ENCODE results near the gene CDH4. TPM values are rescaled to one million over a fixed set of nuclear protein-coding genes. Genes with fewer than 3 reads are reported as not detected.

Gene CDH4
- total RNA-seq, 1 experiment from 2014 or later, result 25.0 TPM

DNA sequence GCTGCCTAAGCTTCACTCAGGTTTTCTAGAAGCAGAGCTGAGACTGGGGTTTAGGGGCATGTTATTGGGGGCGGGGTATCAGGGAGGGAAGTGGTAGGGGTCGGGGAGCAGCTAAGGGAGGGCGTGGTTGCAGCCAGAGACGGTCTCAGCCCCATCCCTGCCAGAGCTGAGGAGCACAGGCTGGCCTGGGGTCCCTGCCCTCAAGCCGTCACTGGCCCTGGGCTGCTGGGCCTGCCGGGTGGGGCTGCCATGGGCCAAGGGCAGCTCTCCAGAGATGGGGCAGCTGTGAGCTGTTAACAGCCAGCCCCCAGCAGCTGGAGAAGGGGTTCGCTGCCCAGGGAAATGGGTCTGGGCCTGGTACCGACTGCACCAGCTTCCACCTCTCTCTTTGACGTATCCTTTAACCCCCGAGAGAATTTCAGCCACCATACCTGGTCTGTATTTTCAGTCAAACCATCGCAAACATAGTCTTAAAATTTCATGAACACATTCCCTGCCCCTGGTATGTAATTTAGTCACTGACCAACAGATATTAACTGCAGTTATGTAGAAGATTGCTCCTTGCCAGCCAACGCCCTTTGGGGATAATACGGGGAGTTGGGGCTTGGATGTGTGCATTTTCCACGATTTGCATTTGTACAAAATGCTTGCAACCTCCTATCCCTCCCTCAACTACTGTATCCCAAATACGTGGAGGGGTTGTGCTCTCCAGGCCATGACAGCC lies 560.2 kb downstream of the CDH4 start:
- Mint-ChIP-seq H3K27me3 (ENCODE audit: insufficient read depth, unreplicated experiment) (no peaks in the 10 kb centered on the region), H3K36me3 (ENCODE audit: insufficient read depth, unreplicated experiment) (peaks cover 5% of the 10 kb centered on the region), H3K4me1 (ENCODE audit: insufficient read depth, unreplicated experiment) (peaks cover 8% of the 10 kb centered on the region), H3K9me3 (ENCODE audit: unreplicated experiment) (no peaks in the 10 kb centered on the region), H3K4me3 (ENCODE audit: unreplicated experiment) (no peak overlapping the region), H3K27ac (ENCODE audit: low read depth, unreplicated experiment) (no peak overlapping the region)
- POLR2A ChIA-PET, result no interaction called here
- TF ChIP-seq, protein P1, sequence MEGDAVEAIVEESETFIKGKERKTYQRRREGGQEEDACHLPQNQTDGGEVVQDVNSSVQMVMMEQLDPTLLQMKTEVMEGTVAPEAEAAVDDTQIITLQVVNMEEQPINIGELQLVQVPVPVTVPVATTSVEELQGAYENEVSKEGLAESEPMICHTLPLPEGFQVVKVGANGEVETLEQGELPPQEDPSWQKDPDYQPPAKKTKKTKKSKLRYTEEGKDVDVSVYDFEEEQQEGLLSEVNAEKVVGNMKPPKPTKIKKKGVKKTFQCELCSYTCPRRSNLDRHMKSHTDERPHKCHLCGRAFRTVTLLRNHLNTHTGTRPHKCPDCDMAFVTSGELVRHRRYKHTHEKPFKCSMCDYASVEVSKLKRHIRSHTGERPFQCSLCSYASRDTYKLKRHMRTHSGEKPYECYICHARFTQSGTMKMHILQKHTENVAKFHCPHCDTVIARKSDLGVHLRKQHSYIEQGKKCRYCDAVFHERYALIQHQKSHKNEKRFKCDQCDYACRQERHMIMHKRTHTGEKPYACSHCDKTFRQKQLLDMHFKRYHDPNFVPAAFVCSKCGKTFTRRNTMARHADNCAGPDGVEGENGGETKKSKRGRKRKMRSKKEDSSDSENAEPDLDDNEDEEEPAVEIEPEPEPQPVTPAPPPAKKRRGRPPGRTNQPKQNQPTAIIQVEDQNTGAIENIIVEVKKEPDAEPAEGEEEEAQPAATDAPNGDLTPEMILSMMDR (IDR thresholded peaks at IDR 0.05; ENCODE audit: unreplicated experiment), result no peak
- DNase-seq (ENCODE audit: unreplicated experiment), result no peak
- intact Hi-C loops (cut with micrococcal nuclease), result no loop called here
- CTCF ChIA-PET, result interaction anchor here (0.7 kb wide), 1 partner anchor 12 kb away, joined by 3 read pairs; no protein-coding TSS in a partner anchor
- BruUV-seq (replicated peaks), result no TSS peak

DNA sequence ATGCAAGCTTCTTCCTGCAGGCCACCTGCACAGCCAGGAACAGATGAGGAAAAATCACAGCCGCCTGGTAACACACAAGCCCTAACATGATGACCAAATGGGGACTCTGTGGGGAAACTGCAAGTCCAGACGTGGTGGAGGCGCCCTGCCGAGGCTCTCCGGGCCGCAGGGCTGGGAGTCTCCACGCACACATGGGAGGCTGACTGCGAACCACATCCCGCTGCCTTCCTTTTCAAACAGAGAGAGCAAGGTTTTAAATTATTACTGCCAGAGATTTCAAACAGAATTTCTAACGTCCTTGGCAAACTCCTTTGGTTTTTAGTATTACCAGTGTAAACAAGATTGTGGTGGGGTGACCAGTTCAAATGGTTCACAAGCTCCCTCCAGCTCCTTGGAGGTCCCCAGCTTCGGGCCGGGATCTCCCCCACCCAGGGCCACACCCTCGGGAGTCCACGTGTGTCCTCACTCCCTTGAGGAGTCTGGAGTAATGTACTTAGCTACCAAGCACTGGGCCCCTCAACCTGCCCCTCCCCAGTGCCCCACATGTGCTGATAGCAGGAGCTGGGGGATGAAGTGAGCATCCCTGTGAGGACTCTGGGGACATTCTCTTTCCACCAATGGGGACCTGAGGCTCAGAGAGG lies 560.9 kb downstream of the CDH4 start:
- intact Hi-C loops (cut with micrococcal nuclease), result no loop called here
- Mint-ChIP-seq H3K4me3 (ENCODE audit: unreplicated experiment) (no peak overlapping the region), H3K9me3 (ENCODE audit: unreplicated experiment) (no peaks in the 10 kb centered on the region), H3K27me3 (ENCODE audit: insufficient read depth, unreplicated experiment) (no peaks in the 10 kb centered on the region), H3K36me3 (ENCODE audit: insufficient read depth, unreplicated experiment) (peaks cover 5% of the 10 kb centered on the region), H3K4me1 (ENCODE audit: insufficient read depth, unreplicated experiment) (peaks cover 8% of the 10 kb centered on the region), H3K27ac (ENCODE audit: low read depth, unreplicated experiment) (no peak overlapping the region)
- TF ChIP-seq, protein P1 (IDR thresholded peaks at IDR 0.05; ENCODE audit: unreplicated experiment), result no peak
- ChIA-PET POLR2A (interaction anchor here (0.9 kb wide), 1 partner anchor 9 kb away, joined by 3 read pairs; no protein-coding TSS in a partner anchor), CTCF (no interaction called here)
- BruUV-seq (replicated peaks), result no TSS peak
- DNase-seq (ENCODE audit: unreplicated experiment), result no peak

DNA sequence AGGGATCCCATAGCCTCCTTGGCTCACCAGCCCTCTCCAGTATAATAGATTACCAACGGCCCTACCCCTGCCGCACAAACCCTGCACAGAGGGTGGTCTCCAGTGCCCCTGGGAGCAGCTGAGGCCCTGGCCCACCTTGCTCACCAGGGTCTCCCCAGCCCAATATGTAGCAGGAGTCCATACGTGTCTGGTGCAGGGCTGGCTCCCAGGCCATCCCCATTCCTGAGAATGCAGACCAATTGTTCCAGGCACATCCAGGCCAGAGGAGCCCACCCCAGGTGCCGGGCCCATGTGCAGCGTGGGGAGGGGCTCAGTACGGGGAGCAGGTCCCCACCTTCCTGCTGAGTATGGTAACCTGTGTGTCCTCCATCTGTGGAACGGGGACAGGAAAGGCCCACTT lies 561.7 kb downstream of the CDH4 start:
- H3K27me3 Mint-ChIP-seq (ENCODE audit: insufficient read depth, unreplicated experiment), result no peaks in the 10 kb centered on the region
- H3K4me3 Mint-ChIP-seq (ENCODE audit: unreplicated experiment), result no peak overlapping the region
- ChIA-PET CTCF (interaction anchor here (0.6 kb wide), 1 partner anchor 111 kb away, joined by 3 read pairs; no protein-coding TSS in a partner anchor), POLR2A (interaction anchor here (0.5 to 0.9 kb wide), 2 partner anchors 9 to 222 kb away, joined by 3 read pairs; no protein-coding TSS in a partner anchor)
- peaks cover 8% of the 10 kb centered on the region for H3K4me1 Mint-ChIP-seq (ENCODE audit: insufficient read depth, unreplicated experiment)
- H3K27ac Mint-ChIP-seq (ENCODE audit: low read depth, unreplicated experiment), result no peak overlapping the region
- no peak for DNase-seq (ENCODE audit: unreplicated experiment)
- TF ChIP-seq, protein P1 (IDR thresholded peaks at IDR 0.05; ENCODE audit: unreplicated experiment), result no peak
- BruUV-seq (replicated peaks), result no TSS peak
- no peaks in the 10 kb centered on the region for H3K9me3 Mint-ChIP-seq (ENCODE audit: unreplicated experiment)
- peaks cover 5% of the 10 kb centered on the region for H3K36me3 Mint-ChIP-seq (ENCODE audit: insufficient read depth, unreplicated experiment)
- intact Hi-C loops (cut with micrococcal nuclease), result no loop called here

DNA sequence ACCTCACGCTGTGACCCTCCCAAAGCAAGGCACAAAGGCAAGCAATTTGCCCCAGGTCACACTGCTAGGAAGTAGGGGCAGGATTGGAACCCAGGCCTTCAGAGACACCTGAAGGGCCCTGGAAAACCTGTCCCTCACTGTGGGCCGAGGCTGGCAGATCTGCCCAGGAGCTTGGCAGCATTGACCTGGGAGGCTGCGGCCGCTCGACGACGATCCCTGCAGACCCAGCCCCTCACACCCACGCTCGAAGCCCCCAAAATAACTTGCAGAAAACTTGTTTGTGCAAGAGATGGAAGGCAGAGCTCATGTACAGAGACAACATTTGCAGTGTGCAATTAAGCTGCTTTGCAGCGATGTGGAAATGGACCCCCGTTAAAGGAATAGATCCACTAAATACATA lies 562.2 kb downstream of the CDH4 start:
- CTCF ChIA-PET, result no interaction called here
- H3K27me3 Mint-ChIP-seq (ENCODE audit: insufficient read depth, unreplicated experiment), result no peaks in the 10 kb centered on the region
- POLR2A ChIA-PET, result interaction anchor here (0.5 kb wide), 1 partner anchor 222 kb away, joined by 3 read pairs; no protein-coding TSS in a partner anchor

More for the DNA sequence above, 562.2 kb downstream of the CDH4 start:
- no peak overlapping the region for H3K27ac Mint-ChIP-seq (ENCODE audit: low read depth, unreplicated experiment)
- intact Hi-C loops (cut with micrococcal nuclease), result no loop called here
- no TSS peak for BruUV-seq (replicated peaks)
- no peak overlapping the region for H3K4me3 Mint-ChIP-seq (ENCODE audit: unreplicated experiment)
- peaks cover 5% of the 10 kb centered on the region for H3K36me3 Mint-ChIP-seq (ENCODE audit: insufficient read depth, unreplicated experiment)
- H3K4me1 Mint-ChIP-seq (ENCODE audit: insufficient read depth, unreplicated experiment), result peaks cover 8% of the 10 kb centered on the region
- no peak for DNase-seq (ENCODE audit: unreplicated experiment)
- H3K9me3 Mint-ChIP-seq (ENCODE audit: unreplicated experiment), result no peaks in the 10 kb centered on the region
- TF ChIP-seq, protein P1 (IDR thresholded peaks at IDR 0.05; ENCODE audit: unreplicated experiment), result no peak

Data from MCF 10A (cell line).